Activated CD8-positive, alpha-beta memory T cell treated with anti-CD3 and anti-CD28 coated beads for 48 hours (primary cell): Measurements from ENCODE around the gene SPATA16.
"Not testable (repeated sequence)": the region's sequence is repeated elsewhere in the genome, so short reads cannot be mapped to it uniquely, and the experiment has no call there.

Experiments used
- DNase-seq, 3 experiments: peaks; one replicate each; pipeline ENCODE4 v3.0.0-alpha.2; 2020; ENCODE audit warnings: low read depth in 2 of 3, low spot score in 2 of 3

SPATA16 gene, protein sequence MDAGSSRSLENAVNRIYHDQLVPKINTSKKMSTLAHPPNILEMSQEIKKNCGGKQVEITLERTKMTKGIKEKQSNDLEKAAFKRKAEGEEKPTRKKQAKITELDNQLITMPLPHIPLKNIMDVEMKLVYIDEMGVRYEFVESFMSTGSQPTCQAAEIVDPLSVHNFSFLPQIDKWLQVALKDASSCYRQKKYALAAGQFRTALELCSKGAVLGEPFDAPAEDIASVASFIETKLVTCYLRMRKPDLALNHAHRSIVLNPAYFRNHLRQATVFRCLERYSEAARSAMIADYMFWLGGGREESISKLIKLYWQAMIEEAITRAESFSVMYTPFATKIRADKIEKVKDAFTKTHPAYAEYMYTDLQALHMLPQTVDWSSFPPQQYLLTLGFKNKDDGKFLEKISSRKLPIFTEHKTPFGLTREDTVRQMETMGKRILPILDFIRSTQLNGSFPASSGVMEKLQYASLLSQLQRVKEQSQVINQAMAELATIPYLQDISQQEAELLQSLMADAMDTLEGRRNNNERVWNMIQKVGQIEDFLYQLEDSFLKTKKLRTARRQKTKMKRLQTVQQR

DNA sequence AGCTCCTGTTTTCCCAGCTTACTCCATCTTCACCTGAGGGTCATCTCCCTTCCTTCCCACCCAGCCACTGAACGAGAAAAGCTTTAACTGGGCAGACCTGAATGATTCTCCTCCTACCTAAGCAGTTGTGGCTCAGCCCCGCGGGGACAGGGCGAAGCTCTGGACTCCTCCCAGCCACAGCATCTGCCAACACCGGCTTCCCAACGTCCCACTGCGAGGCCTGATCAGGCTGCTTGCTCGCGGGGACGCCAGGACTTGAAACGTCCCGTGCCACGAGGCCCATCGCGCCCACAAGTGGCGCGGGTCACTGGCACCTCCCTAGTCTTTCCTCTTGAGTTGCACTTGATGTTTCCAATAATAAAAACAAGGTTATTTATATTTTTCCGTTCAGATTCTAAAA is at the start of gene SPATA16:
TSS of gene SPATA16 (minus strand) at position 250 of the 400 bp plus-strand sequence. CDS start 23,504 bp downstream, outside the sequence.
- DNase-seq: no peak

DNA sequence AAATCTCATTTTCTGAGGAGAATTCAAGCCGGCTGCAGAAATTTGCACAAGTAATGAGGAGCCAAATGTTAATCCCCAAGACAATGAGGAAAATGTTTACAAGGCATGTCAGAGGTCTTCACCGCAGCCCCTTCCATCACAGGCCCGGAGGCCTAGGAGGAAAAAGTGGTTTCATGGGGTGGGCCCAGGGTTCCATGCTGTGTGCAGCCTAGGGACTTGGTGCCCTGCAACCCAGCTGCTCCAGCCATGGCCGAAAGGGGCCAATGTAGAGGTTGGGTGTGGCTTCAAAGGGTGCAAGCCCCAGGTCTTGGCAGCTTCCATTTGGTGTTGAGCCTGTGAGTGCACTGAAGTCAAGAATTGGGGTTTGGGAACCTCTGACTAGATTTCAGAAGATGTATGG is 42.0 kb upstream of the SPATA16 start:
- not testable (repeated sequence) for DNase-seq

DNA sequence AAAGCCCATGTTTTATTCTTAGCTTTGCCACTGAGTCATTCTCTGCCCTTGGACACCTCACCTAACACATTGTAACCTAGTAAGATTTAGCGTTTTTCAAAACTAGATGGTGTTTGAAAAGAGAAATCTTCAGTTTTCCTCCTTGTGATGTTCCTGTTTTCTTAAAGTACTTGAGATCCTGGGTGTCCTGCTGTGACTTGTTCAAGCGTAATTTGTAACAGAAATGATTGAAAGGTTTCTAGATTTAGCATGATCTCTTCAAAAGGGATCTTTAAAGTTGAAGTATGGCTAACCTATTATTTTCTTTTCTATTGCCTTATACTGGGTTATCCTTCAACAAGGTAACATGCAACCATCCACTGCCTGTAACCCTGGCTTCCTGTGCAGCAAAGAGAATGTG is 32.6 kb upstream of the SPATA16 start:
- no peak for DNase-seq

DNA sequence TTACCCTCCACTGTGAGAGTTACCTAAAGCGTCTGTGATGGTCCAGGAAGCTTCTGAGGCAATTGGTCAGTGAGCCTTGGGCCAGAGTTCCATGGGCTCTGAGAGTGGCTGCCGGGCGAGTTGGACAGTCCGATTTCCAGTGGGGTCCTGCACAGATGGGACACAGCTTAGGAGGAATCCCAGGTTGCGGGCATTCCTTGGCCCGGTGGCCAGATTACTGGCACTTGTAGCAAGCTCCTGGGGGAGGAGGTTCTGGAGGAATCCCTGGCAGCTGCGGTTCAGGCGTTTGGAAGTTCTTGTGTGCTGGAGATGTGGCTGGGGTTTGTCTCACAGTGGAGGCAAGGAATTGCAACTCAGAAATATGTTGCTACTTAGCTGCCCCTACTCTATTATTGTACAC is 18.1 kb upstream of the SPATA16 start:
- not testable (repeated sequence) for DNase-seq

DNA sequence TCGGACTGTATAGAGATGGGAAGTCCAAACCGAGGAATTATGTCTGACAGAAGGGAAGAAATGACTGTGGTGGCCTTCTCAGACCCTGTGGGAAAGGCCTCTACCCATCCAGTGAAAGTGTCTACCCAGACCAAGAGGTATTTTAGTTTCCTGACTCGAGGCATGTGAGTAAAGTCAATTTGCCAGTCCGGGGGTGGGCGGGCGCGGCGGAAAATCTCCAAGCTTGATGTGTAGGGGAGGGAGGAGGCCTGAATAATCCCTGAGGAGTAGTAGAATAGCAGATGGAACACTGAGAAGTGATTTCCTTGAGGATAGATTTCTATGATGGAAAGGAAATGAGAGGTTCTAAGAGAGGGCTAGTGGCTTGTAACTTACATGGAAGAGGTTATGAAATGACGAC is 15.5 kb upstream of the SPATA16 start:
- DNase-seq: not testable (repeated sequence)

DNA sequence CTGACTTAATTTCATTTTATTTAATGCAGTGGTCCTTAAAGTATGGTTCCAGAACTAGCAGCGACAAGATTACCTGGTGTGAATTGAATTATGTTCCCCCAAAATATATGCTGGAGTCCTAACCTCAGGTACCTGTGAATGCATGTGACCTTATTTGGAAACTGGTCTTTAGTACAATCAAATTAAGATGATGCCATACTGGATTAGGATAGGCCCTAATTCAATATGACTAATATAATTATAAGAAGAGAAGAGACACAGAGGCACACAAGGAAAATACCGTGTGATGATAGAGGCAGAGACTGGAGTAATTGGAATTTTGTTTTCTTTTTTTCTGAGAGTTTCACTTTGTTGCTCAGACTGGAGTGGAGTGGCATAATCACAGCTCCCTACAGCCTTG is 12.6 kb upstream of the SPATA16 start:
- DNase-seq: no peak

DNA sequence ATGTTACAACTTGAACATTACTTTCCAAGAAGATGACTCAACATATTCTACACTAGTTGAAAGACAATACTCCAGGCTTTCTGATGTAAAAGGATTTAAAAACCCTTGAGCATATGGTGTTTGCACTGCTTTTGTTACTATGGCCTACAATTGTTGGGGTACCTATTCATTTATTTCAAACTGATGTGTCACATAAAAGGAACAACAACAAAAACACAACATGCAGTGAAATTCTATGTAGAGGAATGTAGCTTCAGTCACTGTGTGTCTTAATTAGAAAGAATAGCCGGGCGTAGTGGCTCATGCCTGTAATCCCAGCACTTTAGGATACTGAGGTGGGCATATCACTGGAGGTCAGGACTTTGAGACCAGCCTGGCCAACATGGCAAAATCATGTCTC is 1.6 kb downstream of the SPATA16 start:
- DNase-seq: no peak

DNA sequence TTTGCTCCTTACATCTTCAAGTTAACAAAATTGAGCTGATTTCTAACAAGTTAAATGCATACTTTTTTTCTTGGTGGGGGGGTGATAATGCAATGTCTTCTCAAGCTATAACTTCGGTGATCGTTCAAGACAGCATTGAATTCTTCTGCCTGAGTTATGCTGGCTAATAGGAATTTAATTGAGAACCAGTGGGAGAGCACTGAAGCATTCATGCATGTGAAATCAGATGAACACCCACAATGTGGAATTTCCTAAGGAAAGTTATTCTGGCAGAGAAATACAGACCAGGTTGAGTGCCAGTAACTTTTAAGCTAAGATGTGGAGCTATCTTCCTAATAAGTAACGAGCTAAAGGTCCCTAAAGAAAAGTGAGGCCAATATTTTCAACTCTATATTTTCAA is 3.0 kb downstream of the SPATA16 start:
- no peak for DNase-seq

DNA sequence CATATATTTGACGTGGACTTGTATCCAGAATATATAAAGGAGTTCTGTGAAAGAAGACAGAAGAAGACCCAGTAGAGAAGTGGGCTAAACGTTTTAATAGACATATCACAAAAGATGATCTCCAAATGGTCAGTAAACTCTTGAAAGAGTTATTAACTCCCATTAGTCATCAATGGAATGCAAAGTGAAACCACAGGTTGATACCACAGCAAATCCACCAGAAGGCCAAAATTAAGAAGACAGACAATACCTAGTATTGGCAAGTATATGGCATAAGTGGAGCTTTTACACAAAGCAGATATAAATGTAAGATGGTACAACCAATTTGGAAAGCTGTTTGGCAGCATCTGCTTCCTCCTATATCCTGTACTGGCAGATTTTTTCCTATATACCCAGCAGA is 6.0 kb downstream of the SPATA16 start:
- no peak for DNase-seq

DNA sequence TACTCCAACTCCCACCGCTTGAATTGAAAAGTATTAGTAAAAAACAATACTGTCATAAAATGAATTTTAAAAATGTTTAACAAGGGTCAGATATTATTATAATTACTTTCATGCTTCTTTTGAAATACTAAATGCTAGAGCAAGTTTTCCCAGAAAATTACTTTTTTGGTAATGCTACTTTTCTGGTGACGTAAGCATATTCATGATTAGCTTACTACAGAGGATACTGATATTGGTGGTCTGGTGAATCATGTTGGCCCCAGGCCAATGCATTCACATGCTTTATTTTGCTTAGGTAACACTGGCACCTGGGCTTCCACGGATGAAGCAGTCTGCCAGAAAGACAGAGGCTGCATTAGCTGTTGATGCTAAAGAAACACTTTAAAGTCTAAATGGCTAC is 12.4 kb downstream of the SPATA16 start:
- DNase-seq: no peak

DNA sequence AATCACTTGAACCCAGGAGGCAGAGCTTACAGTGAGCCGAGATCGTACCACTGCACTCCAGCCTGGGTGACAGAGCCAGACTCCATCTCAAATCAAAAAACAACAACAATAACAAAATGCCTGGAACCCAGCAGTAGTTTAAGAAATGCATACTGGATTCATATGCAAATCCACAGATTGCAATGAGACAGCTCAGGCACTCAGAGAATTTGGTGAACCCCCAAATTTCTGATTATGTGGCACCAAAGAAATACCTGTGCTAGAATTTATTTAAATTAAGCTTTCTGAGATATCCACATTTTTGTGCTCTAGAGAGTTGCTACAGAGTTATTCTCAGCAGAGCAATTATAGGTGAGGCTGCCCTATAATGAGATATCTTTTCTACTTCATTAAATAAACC is 29.7 kb downstream of the SPATA16 start:
- DNase-seq: no peak

DNA sequence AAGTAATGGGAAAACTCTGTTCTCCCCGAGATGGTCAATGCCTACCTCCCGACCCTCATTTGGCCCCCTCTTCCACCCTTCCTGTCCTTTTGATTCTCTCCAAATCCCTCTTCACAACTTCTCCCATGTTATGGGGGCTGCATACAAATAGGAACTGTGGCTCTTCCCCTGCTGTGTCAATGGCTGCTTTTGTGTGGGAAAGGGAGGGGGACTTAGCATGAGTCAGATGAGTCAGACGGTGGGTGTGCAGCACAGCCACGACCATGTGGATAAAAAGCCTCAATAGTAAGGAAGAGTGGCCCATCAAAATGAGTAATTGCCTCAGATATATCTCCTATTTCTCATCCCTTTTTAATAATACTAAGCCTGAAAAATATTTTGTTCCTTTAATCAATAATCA is 31.9 kb downstream of the SPATA16 start:
- DNase-seq: no peak

DNA sequence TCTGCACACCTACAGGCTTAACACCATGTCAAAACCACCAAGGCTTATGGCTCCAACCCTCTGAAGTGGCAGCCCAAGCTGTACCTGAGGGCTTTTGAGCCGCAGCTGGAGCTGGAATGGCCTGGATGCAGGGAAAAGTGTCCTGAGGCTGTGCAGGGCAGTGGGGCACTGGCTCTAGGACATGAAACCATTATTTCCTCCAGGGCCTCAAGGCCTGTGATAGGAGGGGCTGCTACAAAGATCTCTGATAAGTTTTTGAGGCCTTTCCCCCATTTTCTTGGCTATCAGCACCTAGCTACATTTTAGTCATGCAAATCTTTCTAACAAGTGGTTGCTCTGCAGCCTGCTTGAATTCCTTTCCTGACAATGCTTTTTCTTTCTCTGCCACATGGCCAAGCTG is 37.6 kb downstream of the SPATA16 start:
- no peak for DNase-seq

DNA sequence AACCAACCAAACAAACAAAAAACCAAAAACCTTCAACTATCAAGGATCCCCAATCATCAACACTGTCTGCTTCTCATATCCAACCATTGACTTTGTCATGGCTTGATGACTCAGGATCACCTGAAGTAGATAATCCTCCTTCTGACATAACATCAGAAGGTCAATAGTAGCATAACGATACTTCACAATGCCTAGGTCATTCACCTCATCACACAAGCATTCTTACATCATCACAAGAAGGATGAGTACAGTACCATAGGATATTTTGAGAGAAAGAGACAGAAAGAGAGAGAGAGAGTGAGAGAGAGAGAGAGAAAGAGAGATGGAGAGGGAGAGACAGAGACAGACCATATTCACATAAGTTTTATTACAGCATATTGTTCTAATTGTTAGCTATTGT is 42.1 kb downstream of the SPATA16 start:
- DNase-seq: no peak

DNA sequence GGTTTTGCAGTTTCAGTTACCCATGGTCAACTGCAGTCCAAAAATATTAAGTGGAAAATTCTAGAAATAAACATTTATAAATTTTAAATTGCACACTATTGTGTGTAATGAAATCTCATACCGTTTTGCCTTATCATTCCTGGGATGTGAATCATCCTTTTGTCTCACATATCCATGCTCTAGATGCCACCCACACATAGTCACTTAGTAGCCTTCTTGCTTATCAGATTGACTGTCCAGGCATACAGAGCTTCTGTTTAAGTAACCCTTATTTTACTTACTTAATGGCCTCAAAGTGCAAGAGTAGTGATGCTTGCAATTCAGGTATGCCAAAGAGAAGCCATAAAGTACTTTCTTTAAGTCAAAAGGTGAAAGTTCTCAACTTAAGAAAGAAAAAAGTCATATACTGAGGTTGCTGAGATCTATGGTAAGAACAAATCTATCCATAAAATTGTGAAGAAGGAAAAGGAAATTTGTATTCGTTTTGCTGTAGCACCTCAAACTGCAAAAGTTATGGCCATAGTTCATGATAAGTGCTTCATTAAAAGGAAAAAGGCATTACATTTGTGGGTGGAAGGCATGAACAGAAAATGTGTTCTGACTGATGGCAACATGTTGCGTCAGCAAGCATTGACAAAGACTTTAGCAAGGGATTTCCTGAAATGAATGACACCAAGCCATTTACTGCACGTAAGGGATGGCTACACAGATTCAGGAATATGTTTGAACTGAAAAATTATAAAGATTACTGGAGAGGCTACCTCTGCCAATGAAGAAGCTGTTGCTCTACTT is 43.8 kb downstream of the SPATA16 start:
- no peak for DNase-seq

DNA sequence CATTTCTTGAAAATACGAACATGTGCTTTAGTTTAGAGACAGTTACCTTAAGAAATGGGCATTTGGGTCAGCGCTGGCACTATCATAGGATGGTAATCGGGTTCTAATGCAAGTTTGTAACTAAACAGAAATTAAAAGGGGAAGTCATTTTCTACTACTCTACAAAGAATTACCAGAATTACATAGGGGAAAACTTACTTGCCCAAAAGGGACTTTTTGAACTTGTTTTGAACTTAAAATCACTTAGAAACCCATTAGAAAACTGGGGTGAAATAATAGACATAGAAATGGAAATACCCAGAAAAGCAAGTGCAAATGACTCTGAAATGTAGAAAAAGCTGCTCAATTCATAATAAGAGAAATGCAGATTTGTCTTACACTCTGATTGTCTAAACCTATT is 44.9 kb downstream of the SPATA16 start:
- DNase-seq: no peak

DNA sequence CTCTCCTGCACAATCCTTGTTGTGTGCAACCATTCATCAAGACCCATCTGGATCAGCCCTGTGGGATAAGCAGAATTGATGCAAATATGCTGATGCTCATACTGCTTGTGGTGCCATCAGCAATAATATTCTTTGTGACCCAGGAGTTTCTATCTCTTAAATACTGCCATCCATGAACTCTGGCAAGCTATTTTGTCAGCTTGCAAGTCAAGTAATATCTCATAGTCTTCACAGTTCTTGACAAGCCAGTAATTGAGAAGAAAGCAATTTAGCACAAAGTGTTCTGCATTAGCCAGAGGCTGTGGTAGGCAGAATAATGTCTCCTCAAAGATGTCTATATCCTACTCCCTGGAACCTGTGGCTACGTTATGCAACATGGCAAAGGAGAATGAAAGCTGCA is 49.0 kb downstream of the SPATA16 start:
- no peak for DNase-seq

DNA sequence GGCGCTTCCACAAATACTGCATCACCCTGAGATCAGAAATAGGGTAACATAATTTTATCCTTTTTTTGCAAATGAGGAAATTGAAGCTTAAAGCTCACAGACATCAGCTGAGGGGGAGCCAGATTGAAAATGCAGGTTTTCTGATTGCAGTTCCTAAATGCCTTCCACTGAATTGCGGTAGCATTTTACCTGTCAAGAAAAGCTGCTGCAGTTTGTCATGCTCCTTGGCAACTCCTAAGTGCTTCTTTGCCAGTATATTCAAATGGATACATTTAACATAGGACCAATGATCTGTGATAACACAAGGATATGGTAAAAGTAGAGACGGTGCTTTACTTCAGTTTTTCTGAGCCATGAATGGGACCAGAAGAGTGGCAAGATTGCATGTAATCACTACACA is 50.5 kb downstream of the SPATA16 start:
- DNase-seq: no peak

DNA sequence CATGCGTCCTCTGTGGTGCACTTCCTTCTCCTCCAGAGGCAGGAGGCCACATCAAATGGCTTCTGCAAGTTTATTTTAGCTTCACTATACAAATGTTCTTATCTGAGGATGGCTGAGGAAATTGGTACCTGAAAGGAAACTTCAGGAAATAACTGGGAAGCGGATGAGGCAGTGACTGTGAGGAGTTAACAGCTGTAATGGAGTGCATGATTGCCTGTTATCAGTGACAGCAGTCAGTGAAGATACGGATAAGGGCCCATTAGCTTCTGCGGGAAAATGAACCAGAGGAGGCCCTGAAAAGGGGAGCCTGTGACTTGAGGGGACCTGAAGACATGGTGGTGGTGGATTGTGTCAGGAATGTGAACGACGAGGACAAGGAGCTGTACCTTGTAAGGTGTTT is 51.8 kb downstream of the SPATA16 start:
- DNase-seq: no peak

DNA sequence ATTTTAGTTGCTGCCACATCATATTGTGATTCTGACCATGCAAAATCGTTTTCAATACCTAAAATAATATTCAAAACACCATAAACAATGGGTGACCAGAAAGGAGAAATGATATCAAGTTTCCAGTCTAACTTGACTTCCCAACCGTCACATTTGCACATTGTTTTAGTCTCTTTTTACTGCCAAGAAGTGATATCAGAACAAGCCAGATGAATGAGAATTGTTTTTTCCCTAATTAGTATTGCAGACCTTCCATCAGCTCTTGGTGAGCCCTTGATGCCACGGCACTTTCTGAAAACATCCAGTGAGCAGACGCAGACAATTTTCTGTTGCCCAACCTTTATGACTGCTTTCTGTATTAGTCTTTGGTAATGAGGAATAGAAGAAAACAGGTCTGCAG is 62.5 kb downstream of the SPATA16 start:
- no peak for DNase-seq

DNA sequence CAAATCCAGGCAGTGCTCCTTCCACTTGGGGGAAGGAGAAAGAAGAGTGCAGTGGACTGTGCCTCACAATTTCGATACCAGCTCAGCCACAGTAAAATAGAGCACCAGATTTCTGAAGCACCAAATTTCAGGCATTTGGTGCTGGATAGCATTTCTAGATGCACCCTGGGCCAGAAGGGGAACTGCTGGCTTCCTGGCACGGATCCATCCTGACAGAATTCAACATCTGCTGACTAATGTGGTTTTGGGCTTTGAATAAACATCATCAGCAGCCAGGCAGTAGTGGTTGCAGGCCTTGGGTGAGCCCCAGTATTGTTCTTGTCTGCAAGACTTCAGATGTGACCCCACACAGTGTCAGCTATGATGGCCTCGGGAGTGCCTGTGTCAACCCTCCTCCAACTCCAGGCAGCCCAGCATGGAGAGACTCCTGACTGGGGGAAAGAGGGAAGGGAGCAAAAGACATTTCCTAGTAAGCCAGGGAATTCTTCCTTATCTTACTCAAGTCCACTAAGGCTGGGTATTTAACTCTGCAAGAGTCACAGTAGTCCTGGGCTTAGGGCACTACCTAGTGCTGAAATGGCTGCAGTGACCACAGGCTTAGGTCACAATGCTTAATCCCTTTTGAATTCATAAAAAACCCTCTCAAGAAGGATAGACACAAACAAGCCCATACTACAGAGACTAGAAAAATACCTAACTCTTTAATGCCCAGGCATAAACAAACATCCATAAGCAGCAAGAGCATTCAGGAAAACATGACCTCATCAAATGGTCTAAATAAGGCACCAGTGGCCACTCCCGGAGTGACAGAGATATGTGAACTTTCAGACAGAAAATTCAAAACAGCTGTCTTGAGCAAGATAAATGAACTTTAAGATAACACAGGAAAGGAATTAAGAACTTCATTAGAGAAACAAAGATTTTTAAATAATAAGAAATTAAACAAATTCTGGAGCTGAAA is 74.7 kb downstream of the SPATA16 start:
- no peak for DNase-seq
